Left lung (tissue), 10 donors: ENCODE measurements around the gene KHDRBS2. TPM values are rescaled to one million over a fixed set of nuclear protein-coding genes. Genes with fewer than 3 reads are reported as not detected.

Source experiments
- ATAC-seq: fragments of 200-7000 bp; cut with Tn5 transposase; one replicate; pipeline ENCODE4 v1.9.1; 2020; ENCODE audit warnings: moderate library complexity
- DNase-seq, 4 donors: peaks; one replicate each; pipeline ENCODE4 v3.0.0-alpha.2; 2013 to 2020
- H3K27ac ChIP-seq, 2 donors: fragments of 200-600 bp; sonication (generic) in 1 of 2; one replicate each; pipeline versions ENCODE4 v1.5.0 to v1.8.0; 2020 to 2021
- H3K27me3 ChIP-seq, 2 donors: fragments of 200-600 bp; sonication (generic) in 1 of 2; one replicate each; pipeline versions ENCODE4 v1.5.0 to v1.8.0; 2020 to 2021
- H3K36me3 ChIP-seq, 2 donors: fragments of 200-600 bp; sonication (generic) in 1 of 2; one replicate each; pipeline versions ENCODE4 v1.5.0 to v1.8.0; 2020 to 2021
- H3K4me1 ChIP-seq, 2 donors: fragments of 200-600 bp; one replicate each; pipeline ENCODE4 v1.8.0; 2021
- H3K4me3 ChIP-seq, 2 donors: fragments of 200-600 bp; sonication (generic) in 1 of 2; one replicate each; pipeline versions ENCODE4 v1.5.0 to v1.8.0; 2020 to 2021; ENCODE audit warnings: mild to moderate bottlenecking in 1 of 2
- H3K9me3 ChIP-seq, 2 donors: fragments of 200-600 bp; sonication (generic) in 1 of 2; one replicate each; pipeline versions ENCODE4 v1.5.0 to v1.8.0; 2020 to 2021
- CTCF ChIP-seq, 2 donors: fragments of 200-600 bp; sonication (generic) in 1 of 2; IDR thresholded peaks; one replicate each; pipeline versions ENCODE4 v1.5.0 to v1.8.0; 2021; ENCODE audit warnings: antibody characterized with exemption in 2 of 2
- intact Hi-C, 2 donors: fragments of 100-400 bp; cut with DNase I; formaldehyde crosslinking; loops; one replicate each; pipeline versions ENCODE4 v1.11.2 to v1.14.2; 2022
- polyA plus RNA-seq, 6 donors: library from polyadenylated mRNA; unstranded; fragments of 120-200 nt; gene quantifications; one replicate each; pipeline ENCODE4 v1.2.1, GENCODE V29; 2013; ENCODE audit not compliant: insufficient read length in 6 of 6
- total RNA-seq, 2 donors: library from RNA; stranded (reverse); fragmentation: NEBNext Ultra II Directional; extraction: Animal tissue kit (Norgen Biotek cat#: 25700); gene quantifications; one replicate each; pipeline ENCODE4 v1.2.1, GENCODE V29; 2021
- donor health status: DM: no; HTN: yes; CAD: no.
- donor health status: DM: no; HTN: no; CAD: no.

Gene KHDRBS2
- total and polyA plus RNA-seq, 8 donors, result 3.5 to 12.9 (median 8.7) TPM

- H3K4me3 ChIP-seq, result no peak overlapping the region
- no peaks in the 10 kb centered on the region for H3K4me1 ChIP-seq
- DNase-seq, result no peak
- peaks cover 0 to 7% of the 10 kb centered on the region in 2 donors for H3K9me3 ChIP-seq
- ATAC-seq, result no peak
- H3K27ac ChIP-seq, result no peak overlapping the region
- TF ChIP-seq CTCF (IDR thresholded peaks at IDR 0.05), result no peak
- no peaks in the 10 kb centered on the region for H3K27me3 ChIP-seq
- intact Hi-C loops, result no loop called here
- H3K36me3 ChIP-seq, result no peaks in the 10 kb centered on the region
Observed at GRCh38 chr6:62129127-62129526, 156.9 kb downstream of the KHDRBS2 start.

- Histone ChIP-seq H3K27ac (no peak overlapping the region), H3K36me3 (no peaks in the 10 kb centered on the region), H3K9me3 (peaks cover 0 to 41% of the 10 kb centered on the region in 2 donors), H3K4me3 (no peak overlapping the region), H3K4me1 (no peaks in the 10 kb centered on the region), H3K27me3 (no peaks in the 10 kb centered on the region)
- intact Hi-C loops, result no loop called here
- no peak for ATAC-seq
- no peak for TF ChIP-seq CTCF (IDR thresholded peaks at IDR 0.05)
- no peak for DNase-seq
Observed at GRCh38 chr6:62119401-62119800, 166.6 kb downstream of the KHDRBS2 start.

- Histone ChIP-seq H3K27me3 (no peaks in the 10 kb centered on the region), H3K36me3 (no peaks in the 10 kb centered on the region), H3K9me3 (peaks cover 0 to 26% of the 10 kb centered on the region in 2 donors), H3K4me1 (no peaks in the 10 kb centered on the region), H3K27ac (no peak overlapping the region), H3K4me3 (no peak overlapping the region)
- intact Hi-C loops, result no loop called here
- no peak for TF ChIP-seq CTCF (IDR thresholded peaks at IDR 0.05)
- DNase-seq, result peak in 1 of 4 donors; percentile 33
- ATAC-seq, result no peak
Observed at GRCh38 chr6:62103186-62103859, 182.7 kb downstream of the KHDRBS2 start.

- ATAC-seq, result no peak
- DNase-seq, result peak in 1 of 4 donors; percentile 44
- Histone ChIP-seq H3K4me1 (no peaks in the 10 kb centered on the region), H3K9me3 (peaks cover 0 to 25% of the 10 kb centered on the region in 2 donors), H3K27me3 (no peaks in the 10 kb centered on the region), H3K4me3 (no peak overlapping the region), H3K27ac (no peak overlapping the region), H3K36me3 (no peaks in the 10 kb centered on the region)
- no peak for TF ChIP-seq CTCF (IDR thresholded peaks at IDR 0.05)
- intact Hi-C loops, result no loop called here
Observed at GRCh38 chr6:62102387-62102786, 183.6 kb downstream of the KHDRBS2 start.

GRCh38 chr6:62090442-62091229 is 195.4 kb downstream of the KHDRBS2 start:
- H3K4me1 ChIP-seq, result no peaks in the 10 kb centered on the region
- intact Hi-C loops, result no loop called here
- no peak for DNase-seq
- no peak for TF ChIP-seq CTCF (IDR thresholded peaks at IDR 0.05)
- H3K27ac ChIP-seq, result no peak overlapping the region
- H3K36me3 ChIP-seq, result no peaks in the 10 kb centered on the region
- no peak overlapping the region for H3K4me3 ChIP-seq
- H3K9me3 ChIP-seq, result peaks cover 0 to 9% of the 10 kb centered on the region in 2 donors
- ATAC-seq, result no peak
- no peaks in the 10 kb centered on the region for H3K27me3 ChIP-seq
